A549 treated with AZD9567 at 1 μM for 4 hours (cell line): ENCODE data around the gene INCENP. TPM values are rescaled to one million over a fixed set of nuclear protein-coding genes. Genes with fewer than 3 reads are reported as not detected.

Source experiments
- total RNA-seq: library from RNA; stranded (reverse); fragments of 200-300 nt; extraction: Qiagen RNA extraction; gene quantifications from 5 replicates; pipeline ENCODE4 v1.2.3, GENCODE V29; 2022; ENCODE audit not compliant: insufficient read depth

The INCENP gene
- 48.2 to 53.3 TPM (median 50.3 TPM) in 5 replicates for total RNA-seq

GRCh38 chr11:62123669-62124185, at the start of gene INCENP:
INCENP (plus strand) TSS chr11:62124011; CDS start chr11:62128162, 4,151 bp downstream.

GRCh38 chr11:62190011-62190410, 66.2 kb downstream of the INCENP start, which contains the start of gene SCGB1D1:
SCGB1D1 (plus strand) TSS chr11:62190216; CDS start chr11:62190285, 69 bp downstream.

Other genes with a start within 250 kb of the INCENP start
- 40.2 to 89.4 TPM (median 80.9 TPM) in 5 replicates for gene FADS3, start 232.5 kb upstream of the INCENP start, total RNA-seq
- 16.3 to 57.5 TPM (median 16.6 TPM) in 5 replicates for gene RAB3IL1, start 206.4 kb upstream of the INCENP start, total RNA-seq
- gene BEST1, start 173.7 kb upstream of the INCENP start, total RNA-seq = 1.6 to 7.4 TPM (median 3.2 TPM) in 5 replicates
- gene FTH1, start 156.4 kb upstream of the INCENP start, total RNA-seq = 10,052 to 20,533 TPM (median 17,915 TPM) in 5 replicates
- not detected in 5 replicates for gene SCGB1D1, start 66.2 kb downstream of the INCENP start, total RNA-seq
- not detected in 5 replicates for gene SCGB2A1, start 84.7 kb downstream of the INCENP start, total RNA-seq
- not detected in 5 replicates for gene SCGB1D2, start 118.2 kb downstream of the INCENP start, total RNA-seq
- gene SCGB2A2, start 146.1 kb downstream of the INCENP start, total RNA-seq = not detected in 5 replicates
- gene SCGB1D4, start 175.1 kb downstream of the INCENP start, total RNA-seq = not detected in 5 replicates
- gene ASRGL1, start 213.4 kb downstream of the INCENP start, total RNA-seq = 9.1 to 15.6 TPM (median 13.1 TPM) in 5 replicates